ENCODE data around the gene IGSF21.

Gene IGSF21

DNA sequence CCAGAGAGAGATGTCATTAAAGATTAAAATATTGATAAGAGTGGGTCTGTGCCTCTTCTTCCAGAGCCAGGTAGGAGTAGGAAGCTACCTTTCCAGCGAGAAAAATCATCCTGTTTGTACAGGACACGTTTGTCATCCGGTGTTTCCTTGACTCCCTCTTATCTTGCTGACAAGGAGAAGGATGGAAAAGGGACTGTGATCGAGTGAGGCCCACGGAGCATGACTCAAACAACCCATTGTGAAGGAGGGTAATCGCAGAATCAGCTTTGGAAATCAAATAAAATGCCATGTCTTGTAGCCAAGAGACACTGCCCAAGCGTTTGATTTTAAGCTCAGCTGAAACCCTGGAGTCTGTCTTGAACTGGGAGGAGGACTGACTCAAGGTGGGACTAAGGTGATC is 97.7 kb downstream of the IGSF21 start:
- no peak for DNase-seq (ENCODE audit: low spot score)

DNA sequence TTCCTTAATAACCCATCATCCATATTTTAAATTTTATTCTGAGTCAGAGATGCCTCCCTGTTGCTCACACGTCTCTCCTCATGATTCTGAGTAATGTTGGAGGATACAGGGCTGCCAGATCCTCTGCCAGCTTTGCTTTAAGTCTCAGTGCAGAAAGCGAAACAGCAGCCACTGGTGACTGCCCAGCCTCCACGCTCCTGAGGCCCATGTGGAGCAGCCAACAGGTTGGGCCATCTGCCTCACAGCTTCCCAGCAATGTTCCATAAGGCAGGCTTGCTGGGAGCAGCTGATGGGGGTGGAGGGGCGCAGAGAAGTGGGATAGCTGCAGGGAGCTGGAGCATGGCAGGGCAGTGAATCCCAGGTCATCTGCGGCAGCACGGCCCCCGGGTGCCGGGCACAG is 104.2 kb downstream of the IGSF21 start:
- no peak for DNase-seq (ENCODE audit: low spot score)

DNA sequence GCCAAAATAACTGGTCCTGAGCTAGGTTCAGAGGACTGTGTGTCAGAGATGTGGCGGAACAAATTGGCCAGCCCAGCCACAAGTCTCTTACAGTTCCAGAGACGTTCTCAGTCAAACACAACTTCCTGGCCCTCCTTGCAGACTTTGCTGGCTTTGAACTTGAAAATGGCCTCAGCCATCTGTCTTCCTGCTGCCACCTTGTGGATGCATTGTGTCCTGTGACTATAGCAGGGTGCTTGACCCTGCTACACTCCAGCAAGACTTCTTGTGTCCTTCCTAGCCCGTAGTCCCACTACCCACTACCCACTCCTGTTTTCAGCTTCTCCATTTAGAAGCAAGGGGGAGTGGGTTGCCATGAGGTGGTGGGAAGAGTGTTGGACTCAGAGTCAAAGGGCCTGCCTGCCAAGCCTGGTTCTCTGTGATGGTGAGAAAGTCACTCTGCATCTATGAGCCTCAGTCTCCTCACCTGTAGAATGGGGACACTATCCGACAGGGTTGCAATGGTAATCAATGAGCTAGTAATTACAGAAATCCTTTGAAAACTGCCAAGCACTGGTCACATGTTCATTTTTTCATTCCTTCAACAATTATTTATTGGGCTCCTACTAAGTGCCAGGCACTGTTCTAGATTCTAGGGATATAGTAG is 109.9 kb downstream of the IGSF21 start:
- no peak for DNase-seq (ENCODE audit: low spot score)

DNA sequence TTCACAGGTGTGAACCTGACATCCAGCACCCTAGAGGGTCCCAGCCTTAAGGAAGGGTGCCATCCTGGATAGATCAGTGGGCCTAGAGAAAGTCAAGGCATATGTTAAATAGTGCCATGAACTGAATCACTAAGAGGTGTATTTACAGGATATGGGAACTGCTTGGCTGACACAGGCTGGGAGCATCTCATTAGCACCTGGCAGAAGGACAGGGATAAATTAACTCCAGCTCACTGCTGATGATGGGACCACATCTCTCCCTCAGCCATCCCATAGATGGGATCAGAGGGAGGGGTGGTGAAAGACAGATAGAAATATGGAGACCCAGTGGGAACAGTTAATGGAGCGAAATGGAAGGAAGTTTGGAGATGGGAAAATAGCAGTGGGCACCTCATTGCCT is 122.0 kb downstream of the IGSF21 start:
- no peak for DNase-seq (ENCODE audit: low spot score)

DNA sequence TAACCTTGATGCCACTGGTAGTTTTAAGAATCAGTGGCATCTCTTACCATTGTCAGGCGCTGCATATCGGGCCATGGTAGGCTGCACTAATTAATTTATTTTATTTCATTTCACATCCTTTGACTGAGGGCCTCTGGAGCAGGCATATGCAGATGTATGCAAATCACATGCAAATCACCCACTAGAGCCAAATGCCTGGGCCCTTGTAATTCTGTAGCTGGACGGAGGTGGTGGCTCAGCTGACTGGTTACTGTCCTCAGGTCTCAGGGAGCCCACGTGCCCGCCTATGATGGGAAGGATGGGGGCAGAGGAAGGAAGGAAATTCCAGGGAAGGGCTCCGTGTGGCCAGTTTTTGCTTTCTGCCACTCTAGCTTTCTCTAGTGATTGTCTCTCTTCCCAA is 122.7 kb downstream of the IGSF21 start:
- DNase-seq (ENCODE audit: low spot score), result no peak

DNA sequence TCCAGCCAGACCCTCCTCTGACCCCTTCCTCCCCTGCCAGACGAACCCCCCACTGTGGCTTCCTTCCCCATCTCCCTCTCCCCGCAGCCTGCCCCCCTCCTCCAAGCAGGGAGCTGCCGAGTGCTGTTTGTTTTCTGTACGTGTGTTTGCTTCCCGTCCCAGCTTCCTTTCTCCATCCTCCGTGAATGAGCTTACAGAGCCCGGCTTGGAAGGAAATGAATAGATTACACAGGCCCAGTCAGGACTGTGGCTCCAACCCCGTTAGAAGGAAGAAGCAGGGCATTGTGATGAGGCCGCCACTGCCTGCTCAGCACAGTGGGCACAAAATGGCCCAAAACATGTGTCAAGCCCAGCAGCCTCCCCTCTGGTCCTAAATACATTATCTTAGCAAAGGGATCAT is 123.2 kb downstream of the IGSF21 start:
- no peak for DNase-seq (ENCODE audit: low spot score)

GRCh38 chr1:18232052-18232451 is 124.5 kb downstream of the IGSF21 start:
- DNase-seq (ENCODE audit: low spot score), result no peak

DNA sequence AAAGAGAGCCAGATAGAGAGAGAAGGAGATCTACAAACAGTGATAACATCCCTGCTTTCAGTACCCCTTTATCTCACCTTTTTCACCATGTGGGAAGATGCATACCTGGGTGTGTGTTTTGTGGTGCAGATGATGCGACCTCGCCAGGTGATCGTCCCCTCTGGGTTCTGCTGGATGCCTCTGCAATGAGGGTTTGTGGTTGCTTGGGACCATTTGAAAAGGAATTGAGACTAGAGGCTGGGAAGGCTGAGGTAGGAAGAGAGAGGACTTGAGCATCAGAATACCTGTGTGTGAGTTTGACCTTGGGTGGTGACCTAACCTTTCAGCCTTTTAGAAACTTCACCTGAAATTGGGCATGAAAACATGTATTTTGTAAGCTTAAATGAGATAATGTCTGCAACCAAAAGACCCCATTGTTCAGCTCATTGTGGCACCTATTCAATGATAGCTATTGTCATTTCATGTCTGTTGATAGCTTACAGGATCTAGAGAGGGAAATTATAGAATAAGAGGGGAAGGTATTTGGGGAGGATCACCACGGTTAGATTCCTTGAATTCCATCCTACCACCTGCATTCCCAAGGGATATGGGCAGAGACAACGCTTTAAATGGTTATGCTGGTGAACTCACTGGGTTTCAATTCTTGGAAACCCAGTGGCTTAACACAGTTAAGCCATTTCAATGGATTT is 125.7 kb downstream of the IGSF21 start:
- DNase-seq (ENCODE audit: low spot score), result no peak

DNA sequence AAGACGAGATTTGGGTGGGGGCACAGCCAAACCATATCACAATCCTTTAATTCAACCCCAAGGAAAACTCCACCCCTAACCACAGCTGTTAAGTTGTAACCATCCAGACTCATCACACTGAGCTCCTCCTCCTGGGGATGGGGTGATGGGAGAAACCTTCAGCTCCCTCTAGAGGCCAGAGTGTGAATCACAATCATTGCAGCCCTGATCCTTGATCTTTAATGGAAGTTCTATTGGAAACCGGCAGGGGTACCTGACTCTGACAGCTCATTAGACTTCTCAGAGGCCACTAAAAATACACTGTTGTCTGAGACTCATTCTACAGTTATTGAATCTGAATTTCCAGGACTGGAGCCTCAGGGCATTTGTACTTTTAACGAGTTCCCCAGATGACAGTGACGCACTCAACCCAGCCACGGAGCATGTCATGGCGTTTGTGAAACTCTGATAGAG is 127.2 kb downstream of the IGSF21 start:
- DNase-seq (ENCODE audit: low spot score), result peak; percentile 49

DNA sequence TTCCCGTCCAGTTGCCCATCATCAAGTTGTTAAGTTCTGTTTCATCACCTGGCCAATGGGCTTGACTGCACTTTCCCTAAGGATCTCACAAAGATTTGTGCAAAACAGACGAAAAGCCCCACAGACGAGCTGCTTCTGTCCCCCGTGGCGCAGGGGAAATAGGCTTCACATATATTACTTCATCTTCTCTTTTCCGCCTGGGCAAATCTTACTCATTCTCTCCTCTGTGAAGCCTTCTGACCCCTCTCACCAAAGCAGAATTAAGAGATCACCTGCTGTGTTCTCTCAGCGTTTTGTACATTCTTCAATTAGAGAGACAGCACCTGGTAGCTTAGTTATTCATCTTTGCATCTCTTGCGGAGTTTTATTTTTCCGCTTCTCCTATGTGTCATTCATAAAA is 129.8 kb downstream of the IGSF21 start:
- DNase-seq (ENCODE audit: low spot score), result no peak

GRCh38 chr1:18238190-18238589 is 130.6 kb downstream of the IGSF21 start:
- no peak for DNase-seq (ENCODE audit: low spot score)

DNA sequence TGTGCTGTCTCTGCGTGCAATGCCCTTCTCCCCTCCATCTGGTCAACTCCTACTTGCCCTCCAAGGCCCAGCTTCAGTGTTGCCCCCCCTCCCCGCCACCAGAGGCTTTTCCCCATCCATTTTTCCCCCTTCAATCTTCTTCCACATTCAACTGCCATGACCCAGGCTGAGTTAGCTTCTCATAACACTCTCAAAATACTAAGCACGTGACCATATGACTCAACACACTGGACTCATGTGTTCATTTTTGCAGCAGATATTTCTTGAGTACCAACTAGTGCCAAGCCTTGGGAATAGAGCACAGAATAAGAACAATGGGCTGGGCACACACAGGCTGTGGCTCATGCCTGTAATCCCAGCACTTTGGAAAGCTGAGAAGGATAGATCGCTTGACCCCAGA is 132.1 kb downstream of the IGSF21 start:
- DNase-seq (ENCODE audit: low spot score), result no peak

- no peak for DNase-seq (ENCODE audit: low spot score)
These were observed 133.3 kb downstream of the IGSF21 start for GRCh38 chr1:18240906-18241305.

DNA sequence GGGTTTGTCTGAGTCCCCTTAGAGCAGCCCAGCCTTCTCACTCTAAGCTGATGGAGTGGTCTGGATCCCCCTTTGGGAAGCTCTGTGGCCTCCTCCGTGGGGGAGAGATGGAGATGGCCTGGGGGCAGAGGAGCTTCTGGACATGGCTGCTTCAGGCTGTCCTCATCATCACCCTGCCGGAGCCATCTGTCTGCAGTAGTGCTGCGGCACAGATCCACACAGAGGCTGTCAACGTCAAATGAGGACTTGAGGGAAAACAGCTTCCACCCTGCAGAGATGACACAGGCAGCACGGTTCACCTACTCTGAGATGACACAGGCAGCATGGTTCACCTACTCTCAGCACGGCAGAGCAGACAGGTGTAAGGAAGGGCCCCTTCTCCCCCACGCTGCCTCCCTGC is 134.3 kb downstream of the IGSF21 start:
- no peak for DNase-seq (ENCODE audit: low spot score)

DNA sequence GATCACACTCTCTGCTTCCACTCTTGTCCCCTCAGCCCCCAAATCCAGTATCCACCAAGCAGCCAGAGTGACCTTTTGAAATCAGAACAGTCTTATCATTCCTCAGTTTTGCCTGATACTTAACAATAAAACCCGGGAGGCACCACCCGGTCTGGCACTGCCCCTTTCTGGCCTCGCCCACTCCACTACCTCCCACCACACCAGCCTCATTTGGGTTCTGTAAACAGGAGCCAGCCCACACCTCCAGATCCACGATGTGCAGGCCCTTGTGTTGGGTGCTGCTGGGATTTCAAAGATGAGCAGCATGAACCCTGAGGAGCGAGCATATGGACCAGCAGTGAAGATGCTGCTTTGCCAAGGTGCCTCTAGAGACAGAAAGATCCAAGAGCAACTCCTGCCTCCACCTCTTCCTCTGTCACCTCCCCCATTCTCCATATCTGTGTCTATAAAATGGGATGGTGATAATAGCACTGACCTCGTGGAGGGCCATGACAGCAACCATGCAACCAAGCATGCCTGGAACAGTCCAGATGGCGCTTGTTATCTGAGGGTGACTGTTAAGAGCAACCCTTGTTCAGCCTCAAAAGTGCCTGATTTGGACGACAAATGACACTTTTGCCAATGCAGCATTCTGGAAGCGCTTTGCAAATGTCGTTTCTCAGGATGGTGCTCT is 136.0 kb downstream of the IGSF21 start:
- no peak for DNase-seq (ENCODE audit: low spot score)

DNA sequence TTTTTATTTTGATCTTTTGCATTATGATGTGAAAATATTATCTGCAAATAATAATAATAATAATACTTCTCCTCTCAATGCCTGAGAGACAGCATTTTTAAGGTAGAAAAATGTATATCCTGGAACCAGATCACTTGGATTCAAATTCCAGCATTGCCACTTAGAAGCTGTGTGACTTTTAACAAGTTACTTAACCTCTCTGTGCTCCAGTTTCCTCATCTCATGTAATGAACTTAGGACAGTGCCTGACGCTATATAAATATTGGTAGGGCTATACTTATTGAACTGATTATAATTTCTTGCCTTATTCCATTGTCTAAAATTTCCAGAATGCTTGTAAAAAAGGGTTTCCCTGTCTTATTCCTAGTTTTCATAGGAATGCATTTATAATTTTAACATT is 137.2 kb downstream of the IGSF21 start:
- no peak for DNase-seq (ENCODE audit: low spot score)

- no peak for DNase-seq (ENCODE audit: low spot score)
These were observed 138.0 kb downstream of the IGSF21 start for GRCh38 chr1:18245647-18246046.

DNA sequence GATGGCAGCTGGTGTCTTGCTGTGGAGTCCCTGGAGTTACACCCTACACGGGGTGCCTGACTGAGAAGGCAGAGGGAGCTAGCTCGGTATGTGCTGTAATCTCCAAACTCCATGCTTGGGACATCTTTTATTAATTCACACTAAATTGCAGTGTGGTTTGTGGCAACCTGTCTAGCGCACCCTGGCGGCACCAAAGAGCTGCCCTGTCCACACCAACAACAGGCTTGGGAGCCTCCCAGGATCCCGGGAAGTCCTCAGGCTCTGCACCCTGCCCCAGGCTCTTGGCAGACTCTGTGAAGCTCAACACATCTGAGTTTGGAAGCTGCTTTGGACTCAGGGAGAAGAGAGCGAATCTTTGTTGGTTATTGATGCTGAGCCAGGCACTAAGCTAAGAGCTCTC is 138.9 kb downstream of the IGSF21 start:
- no peak for DNase-seq (ENCODE audit: low spot score)

GRCh38 chr1:18247151-18247550 is 139.6 kb downstream of the IGSF21 start:
- no peak for DNase-seq (ENCODE audit: low spot score)

- no peak for DNase-seq (ENCODE audit: low spot score)
These were observed 142.0 kb downstream of the IGSF21 start for GRCh38 chr1:18249631-18250030.

GRCh38 chr1:18253093-18253492 is 145.5 kb downstream of the IGSF21 start:
- no peak for DNase-seq (ENCODE audit: low spot score)

DNA sequence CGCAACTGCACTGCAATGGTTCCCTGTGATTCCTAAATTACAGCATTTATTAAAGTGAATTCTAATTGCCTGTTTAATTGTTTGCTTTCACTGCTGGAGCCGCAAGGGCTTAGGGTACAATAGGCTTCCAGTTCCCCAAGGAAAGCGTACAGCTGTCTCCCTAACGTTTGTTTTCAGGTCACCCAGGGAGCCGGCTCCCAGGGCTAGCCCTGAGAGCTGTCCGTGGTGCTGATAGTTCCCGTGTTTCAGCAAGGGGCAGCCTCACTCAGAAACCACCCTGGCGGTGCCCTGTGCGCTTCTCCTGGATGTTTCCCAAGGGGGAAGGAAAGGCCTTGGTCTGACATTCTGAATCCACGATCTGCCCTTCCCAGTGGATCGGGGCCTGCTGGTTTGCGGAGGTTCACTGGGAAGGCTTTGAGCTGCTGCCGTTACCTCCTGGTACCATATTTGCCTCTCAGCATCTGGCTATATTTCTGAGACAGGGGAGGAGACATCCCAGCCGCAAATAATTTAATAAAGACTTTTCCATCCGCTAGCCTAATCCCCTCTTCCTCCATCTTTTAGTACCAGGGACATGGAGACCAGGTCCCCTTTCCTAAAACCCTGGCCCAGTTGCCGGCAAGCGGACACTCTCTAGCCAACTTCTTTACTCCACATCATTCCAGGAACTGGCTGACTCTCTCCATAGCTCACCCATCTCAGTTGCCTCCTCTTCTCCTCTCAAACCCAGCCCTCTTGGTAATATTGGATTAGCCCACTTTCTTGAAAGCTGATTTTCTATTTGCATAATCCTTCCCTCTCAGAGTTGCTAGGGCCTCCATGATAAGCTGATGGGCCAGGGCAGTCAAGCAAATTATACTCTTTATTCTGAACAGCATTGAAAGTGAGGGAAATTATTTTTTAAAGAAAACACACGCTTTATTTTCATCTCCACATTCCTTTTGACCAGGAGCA is 149.0 kb downstream of the IGSF21 start:
- peak; percentile 7 for DNase-seq (ENCODE audit: low spot score)
